ENCODE results near the gene MRPS33.

GRCh38 chr7:140977741-140978140 lies 37.0 kb downstream of the MRPS33 start:
- TF ChIP-seq CTCF (IDR thresholded peaks at IDR 0.05) (no peak), EZH2 (IDR thresholded peaks at IDR 0.05; ENCODE audit: borderline replicate concordance, insufficient read depth, low read depth, low read length, poor library complexity, severe bottlenecking) (no peak)
